Epithelial cell of esophagus (primary cell): ENCODE results near the gene SMCO1.
"Not testable (repeated sequence)": the region's sequence is repeated elsewhere in the genome, so short reads cannot be mapped to it uniquely, and the experiment has no call there.

Experiments used
- DNase-seq: peaks from one replicate; pipeline ENCODE4 v3.0.0; 2010; ENCODE audit warnings: low read depth
- H3K4me3 ChIP-seq: 2 replicates; pipeline ENCODE4 v1.5.1; 2011; ENCODE audit warnings: mild to moderate bottlenecking, low read length, control low read depth
- CTCF ChIP-seq: IDR thresholded peaks from 2 replicates; pipeline ENCODE4 v1.5.1; 2011; ENCODE audit warnings: low read depth, mild to moderate bottlenecking, low read length, control low read depth, inconsistent platforms; ENCODE audit not compliant: insufficient read depth; ENCODE audit errors: missing control alignments

Gene SMCO1

GRCh38 chr3:196514350-196514716 is 813 bp downstream of the SMCO1 start:
- no peak overlapping the region for H3K4me3 ChIP-seq
- no peak for DNase-seq
- no peak for TF ChIP-seq CTCF

DNA sequence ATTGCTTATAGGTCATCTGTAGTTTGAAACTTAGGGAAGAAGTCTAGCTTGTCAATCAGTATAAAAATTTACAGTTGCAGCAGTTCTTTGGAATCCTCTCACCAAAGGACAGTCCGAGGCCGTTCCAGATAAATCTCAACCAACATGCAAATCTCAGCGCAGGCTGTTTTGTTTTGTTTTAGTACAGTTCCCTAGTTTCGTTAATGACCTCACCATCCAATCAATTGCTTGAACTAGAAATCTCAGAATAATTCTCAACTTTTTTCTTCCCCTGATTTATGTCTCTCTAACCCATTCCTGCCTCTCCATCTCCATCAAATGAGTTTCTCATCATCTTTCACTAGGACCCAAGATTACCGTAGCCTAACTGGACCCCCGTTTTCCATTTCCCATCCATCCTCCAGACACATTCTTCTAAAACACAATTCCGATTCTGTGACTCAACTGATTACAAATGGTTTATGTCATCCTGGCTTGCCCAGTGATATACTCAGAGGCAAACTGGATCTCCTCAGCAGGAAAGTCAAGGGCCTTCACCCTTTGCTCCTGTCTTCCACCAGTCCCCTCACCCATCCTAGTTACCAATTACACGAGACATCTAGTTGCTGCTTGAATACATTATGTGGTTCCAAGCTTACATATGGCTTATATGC is 1.3 kb downstream of the SMCO1 start:
- peak; percentile 46 for DNase-seq
- no peak for TF ChIP-seq CTCF
- no peak overlapping the region for H3K4me3 ChIP-seq

DNA sequence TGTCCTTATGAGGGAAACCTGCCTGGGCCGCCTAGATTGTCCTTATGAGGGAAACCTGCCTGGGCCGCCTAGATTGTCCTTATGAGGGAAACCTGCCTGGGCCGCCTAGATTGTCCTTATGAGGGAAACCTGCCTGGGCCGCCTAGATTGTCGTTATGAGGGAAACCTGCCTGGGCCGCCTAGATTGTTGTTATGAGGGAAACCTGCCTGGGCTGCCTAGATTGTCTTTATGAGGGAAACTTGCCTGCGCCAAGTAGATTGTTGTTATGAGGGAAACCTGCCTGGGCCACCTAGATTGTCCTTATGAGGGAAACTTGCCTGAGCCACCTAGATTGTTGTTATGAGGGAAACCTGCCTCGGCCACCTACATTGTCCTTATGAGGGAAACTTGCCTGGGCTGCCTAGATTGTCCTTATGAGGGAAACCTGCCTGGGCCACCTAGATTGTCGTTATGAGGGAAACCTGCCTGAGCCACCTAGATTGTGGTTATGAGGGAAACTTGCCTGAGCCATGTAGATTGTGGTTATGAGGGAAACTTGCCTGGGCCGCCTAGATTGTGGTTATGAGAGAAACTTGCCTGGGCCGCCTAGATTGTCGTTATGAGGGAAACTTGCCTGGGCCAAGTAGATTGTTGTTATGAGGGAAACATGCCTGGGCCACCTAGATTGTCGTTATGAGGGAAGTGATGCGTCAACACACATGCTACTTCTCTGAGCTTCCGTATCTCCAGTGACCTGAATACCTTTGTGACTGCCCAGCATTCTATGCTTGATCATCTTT is 3.3 kb downstream of the SMCO1 start:
- not testable (repeated sequence) for H3K4me3 ChIP-seq
- peak; percentile 69 for DNase-seq

DNA sequence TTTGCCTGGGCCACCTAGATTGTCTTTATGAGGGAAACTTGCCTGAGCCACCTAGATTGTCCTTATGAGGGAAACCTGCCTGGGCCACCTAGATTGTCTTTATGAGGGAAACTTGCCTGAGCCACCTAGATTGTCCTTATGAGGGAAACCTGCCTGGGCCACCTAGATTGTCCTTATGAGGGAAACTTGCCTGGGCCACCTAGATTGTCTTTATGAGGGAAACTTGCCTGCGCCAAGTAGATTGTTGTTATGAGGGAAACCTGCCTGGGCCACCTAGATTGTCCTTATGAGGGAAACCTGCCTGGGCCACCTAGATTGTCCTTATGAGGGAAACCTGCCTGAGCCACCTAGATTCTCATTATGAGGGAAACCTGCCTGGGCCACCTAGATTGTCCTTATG is 4.0 kb downstream of the SMCO1 start:
- not testable (repeated sequence) for DNase-seq, H3K4me3 ChIP-seq

DNA sequence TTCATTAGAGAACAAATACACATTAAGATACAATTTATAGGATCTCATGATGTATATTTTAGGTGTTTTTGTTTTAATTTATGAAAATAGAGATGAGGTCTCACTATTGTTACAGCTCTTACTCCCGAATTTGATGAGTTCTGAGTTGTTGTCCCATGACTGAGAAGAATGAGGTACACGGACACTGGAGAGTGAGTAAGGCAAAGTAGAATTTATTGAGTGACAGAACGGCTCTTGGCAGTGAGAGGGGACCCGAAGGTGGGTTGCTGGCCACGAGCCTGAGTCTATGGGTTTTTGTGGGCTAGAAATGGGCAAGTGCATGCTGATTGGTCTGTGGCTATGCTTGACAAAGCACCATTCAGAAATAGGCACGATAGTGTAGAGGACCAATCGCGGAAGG is 8.5 kb downstream of the SMCO1 start:
- no peak for TF ChIP-seq CTCF
- no peak for DNase-seq
- H3K4me3 ChIP-seq = no peak overlapping the region

DNA sequence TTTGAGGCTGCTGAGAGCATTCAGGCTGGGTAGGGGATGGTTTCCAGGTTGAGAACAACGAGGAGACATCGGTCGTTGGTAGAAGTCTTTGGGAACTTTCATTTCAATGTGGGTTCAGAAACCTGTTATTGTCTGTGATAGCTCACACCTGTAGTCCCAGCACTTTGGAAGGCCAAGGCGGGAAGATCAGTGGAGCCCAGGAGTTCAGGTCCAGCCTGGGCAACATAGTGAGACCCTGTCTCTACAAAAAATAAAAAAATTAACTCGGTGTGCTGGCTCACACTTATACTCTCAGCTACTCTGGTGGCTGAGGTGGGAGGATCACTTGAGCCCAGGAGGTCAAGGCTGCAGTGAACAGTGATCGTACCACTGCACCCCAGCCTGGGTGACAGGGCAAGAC is 10.6 kb downstream of the SMCO1 start:
- no peak for DNase-seq
- H3K4me3 ChIP-seq = no peak overlapping the region
- no peak for TF ChIP-seq CTCF

DNA sequence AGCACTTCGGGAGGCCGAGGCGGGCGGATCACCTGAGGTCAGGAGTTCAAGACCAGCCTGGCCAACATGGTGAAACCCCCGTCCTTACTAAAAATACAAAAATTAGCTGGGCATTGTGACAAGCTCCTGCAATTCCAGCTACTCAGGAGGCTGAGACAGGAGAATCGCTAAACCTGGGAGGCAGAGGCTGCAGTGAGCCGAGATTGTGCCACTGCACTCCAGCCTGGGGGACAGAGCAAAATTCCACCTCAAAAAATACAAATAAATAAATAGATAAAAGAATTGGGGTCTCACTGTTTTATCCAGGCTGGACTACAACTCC is 11.1 kb downstream of the SMCO1 start:
- DNase-seq = not testable (repeated sequence)
- peak overlapping the region; percentile 82 for H3K4me3 ChIP-seq

DNA sequence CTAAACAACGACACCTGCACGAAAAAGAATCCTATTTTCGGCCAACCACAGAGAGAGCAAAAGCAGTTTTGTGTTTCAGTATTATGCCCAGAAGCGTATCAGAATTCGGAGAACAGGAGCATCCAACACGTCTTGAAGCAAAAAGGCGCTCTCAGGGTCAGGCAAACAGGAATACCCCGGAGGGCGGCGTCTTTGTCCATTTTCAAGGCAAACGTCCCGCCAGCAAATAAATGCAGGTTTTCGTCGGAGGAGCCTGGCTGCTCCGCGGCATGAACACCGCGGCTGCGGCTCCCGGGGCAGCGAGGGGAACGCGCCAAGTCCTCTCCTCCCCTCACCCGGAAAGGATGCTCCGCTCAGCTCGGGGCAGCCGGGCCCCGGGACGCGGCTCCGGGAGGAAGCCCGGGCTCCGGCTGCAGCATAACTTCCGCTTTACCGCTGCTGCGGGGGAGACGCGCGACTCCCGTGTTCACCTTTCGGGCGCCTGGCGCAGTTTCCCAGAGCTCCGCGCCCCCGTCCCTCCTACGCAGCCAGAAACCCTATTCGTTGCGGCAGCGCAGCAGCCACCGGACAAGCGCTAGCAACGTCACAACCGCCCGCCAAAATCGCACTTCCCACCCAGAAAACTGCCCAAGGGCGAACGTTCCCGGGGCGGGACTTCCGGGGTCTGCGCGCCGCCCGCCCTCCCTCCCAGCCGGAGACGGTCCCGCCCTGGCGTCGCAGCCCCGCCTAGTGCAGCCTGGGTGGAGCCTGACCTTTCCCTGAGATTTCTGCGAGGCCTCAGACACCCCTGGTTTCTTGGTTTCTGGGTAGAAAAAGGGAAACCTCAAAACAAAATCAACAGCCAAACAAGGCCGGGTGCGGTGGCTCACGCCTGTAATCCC is 11.7 kb downstream of the SMCO1 start, which contains the start of gene RNF168:
Gene RNF168, minus strand, starts transcription at position 573 of the 881 bp plus-strand sequence. CDS start 595 bp downstream, outside the sequence.
- TF ChIP-seq CTCF = no peak
- peak within 1 kb of the TSS; percentile 82 for H3K4me3 ChIP-seq

More for the DNA sequence above, 11.7 kb downstream of the SMCO1 start, which contains the start of gene RNF168:
- DNase-seq = peak; percentile 91
